ENCODE data around the gene ITGAL.

DNA sequence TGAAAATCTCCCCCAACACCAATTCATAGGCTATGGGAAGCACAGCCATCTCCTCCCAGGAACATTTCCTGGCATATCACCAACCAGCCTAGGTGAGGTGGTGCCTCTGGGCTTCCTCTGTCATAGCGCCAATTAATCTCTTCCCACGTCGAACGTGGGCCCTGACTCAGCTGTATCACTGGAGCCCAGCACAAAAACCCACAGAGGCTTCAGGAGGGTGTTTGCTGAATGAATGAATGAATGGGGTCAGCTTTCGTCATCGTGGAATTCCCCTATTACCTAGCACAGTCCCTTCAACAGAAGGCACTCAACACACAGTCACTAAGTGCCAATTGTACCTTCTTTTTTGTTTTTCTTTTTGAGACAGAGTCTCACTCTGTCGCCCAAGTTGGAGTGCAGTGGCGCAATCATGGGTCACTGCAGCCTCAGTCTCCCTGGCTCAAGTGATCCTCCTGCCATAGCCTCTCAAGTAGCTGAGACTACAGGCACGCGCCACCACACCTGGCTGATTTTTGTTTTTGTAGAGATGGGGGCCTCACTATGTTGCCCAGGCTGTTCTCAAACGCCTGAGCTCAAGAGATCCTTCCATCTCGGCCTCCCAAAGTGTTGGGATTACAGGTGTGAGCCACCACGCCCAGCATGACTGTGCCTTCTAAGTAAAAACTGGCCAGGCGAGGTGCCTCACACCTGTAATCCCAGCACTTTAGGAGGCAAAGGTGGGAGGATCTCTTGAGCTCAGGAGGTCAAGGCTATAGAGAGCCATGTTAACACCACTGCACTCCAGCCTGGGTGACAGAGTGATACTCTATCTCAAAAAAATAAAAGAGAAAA lies 94.8 kb downstream of the ITGAL start:
- TF ChIP-seq, protein P1, sequence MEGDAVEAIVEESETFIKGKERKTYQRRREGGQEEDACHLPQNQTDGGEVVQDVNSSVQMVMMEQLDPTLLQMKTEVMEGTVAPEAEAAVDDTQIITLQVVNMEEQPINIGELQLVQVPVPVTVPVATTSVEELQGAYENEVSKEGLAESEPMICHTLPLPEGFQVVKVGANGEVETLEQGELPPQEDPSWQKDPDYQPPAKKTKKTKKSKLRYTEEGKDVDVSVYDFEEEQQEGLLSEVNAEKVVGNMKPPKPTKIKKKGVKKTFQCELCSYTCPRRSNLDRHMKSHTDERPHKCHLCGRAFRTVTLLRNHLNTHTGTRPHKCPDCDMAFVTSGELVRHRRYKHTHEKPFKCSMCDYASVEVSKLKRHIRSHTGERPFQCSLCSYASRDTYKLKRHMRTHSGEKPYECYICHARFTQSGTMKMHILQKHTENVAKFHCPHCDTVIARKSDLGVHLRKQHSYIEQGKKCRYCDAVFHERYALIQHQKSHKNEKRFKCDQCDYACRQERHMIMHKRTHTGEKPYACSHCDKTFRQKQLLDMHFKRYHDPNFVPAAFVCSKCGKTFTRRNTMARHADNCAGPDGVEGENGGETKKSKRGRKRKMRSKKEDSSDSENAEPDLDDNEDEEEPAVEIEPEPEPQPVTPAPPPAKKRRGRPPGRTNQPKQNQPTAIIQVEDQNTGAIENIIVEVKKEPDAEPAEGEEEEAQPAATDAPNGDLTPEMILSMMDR (conservative IDR thresholded peaks at IDR 0.05) = no peak
- no peak for TF ChIP-seq ZFX (IDR thresholded peaks at IDR 0.05)
